ENCODE measurements around the gene CADM2. TPM values are rescaled to one million over a fixed set of nuclear protein-coding genes. Genes with fewer than 3 reads are reported as not detected.

CADM2 gene
- total and polyA plus RNA-seq, 2 donors (not counting 3 experiments of a cell fraction or from before 2014, with no cell fraction given) = not detected

DNA sequence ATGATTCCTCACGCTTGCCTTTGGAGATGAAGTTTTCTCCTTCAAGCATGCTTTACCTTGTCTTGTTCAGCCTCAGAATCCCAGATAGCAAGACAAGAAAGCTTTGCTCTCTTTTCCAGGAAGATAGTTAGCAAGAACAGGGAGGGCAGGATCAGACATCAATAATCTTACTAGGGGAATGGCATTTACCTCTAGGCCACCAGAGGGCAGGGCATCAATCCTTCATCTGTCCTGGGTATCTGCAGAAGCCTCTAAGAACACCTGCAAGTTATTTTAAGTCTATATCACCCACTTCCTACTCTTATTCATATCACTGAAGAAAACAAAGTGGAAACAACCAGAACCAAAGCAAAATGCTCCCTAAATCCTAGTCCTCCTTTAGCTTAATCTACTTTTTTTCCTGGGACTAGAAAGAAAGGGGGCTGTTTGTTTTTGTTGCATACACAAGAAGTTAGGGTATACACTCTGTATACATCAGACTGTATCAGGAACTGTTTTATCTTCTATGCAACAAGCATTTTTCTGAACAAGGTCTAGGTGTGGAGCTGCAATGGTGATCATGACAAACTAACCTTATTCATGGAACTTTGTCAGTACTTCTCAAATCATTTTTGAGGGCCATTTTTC, 862.5 kb downstream of the CADM2 start:
- H3K4me2 ChIP-seq (ENCODE audit: insufficient read depth, low read length) = no peak overlapping the region
- TF ChIP-seq FOS (IDR thresholded peaks at IDR 0.05; ENCODE audit: borderline replicate concordance, insufficient read depth, low read length) = no peak
- no peak for TF ChIP-seq JUN (IDR thresholded peaks at IDR 0.05; ENCODE audit: borderline replicate concordance, insufficient read depth, insufficient read length, low read depth)
- TF ChIP-seq MAX (IDR thresholded peaks at IDR 0.05; ENCODE audit: insufficient read depth, insufficient read length) = no peak
- peak in 1 of 2 donors; percentile 34 for TF ChIP-seq CTCF (IDR thresholded peaks at IDR 0.05; ENCODE audit: extremely low read depth in 1 of 2, insufficient read depth in 1 of 2, low read depth in 1 of 2, low read length in 2 of 2)
- TF ChIP-seq POLR2A (IDR thresholded peaks at IDR 0.05; ENCODE audit: low read depth, low read length) = no peak
- DNase-seq (ENCODE audit: low read depth, low spot score) (peak; percentile 4), FAIRE-seq (no peak)
- no peak overlapping the region for H3K9ac ChIP-seq (replicated peaks; ENCODE audit: extremely low read depth, insufficient read depth, low read length)
- no peak overlapping the region for H2AFZ ChIP-seq (ENCODE audit: low read depth, low read length)
- ChIA-PET POLR2A (no interaction called here), CTCF (no interaction called here)
- H3K79me2 ChIP-seq (ENCODE audit: control insufficient read depth, insufficient read depth, low read length) = no peaks in the 10 kb centered on the region
- H3K9me3 ChIP-seq (replicated peaks; ENCODE audit: control insufficient read depth, insufficient read depth, low read length) = no peaks in the 10 kb centered on the region
- dilution Hi-C loops (cut with MboI; ENCODE audit: extremely low pct_ligation_motif_present, low sequenced_read_pairs) = no loop called here
- intact Hi-C loops (cut with micrococcal nuclease) = no loop called here
- no peaks in the 10 kb centered on the region for H3K9me1 ChIP-seq (replicated peaks; ENCODE audit: control insufficient read depth, extremely low read depth, insufficient read depth, low read length)
- no peaks in the 10 kb centered on the region for H4K20me1 ChIP-seq (replicated peaks; ENCODE audit: control insufficient read depth, extremely low read depth, insufficient read depth, low read length)
- H3K4me3 ChIP-seq (replicated peaks in 1 of 3; ENCODE audit: insufficient read depth in 1 of 3, low read depth in 1 of 3, low read length in 3 of 3) = no peak overlapping the region
- H3K36me3 ChIP-seq (ENCODE audit: control insufficient read depth in 2 of 2, extremely low read depth in 1 of 2, insufficient read depth in 2 of 2, low read length in 2 of 2) = no peaks in the 10 kb centered on the region
- no peaks in the 10 kb centered on the region for H3K27me3 ChIP-seq (ENCODE audit: control insufficient read depth in 2 of 2, insufficient read depth in 2 of 2, low read length in 2 of 2)
- H3K4me1 ChIP-seq (ENCODE audit: control insufficient read depth, extremely low read depth, insufficient read depth, low read length) = no peaks in the 10 kb centered on the region
- no TSS peak for BruUV-seq (replicated peaks)
- no peak overlapping the region for H3K27ac ChIP-seq (ENCODE audit: insufficient read depth, low read depth, low read length)
